ENCODE measurements around the gene DCAF7. TPM values are rescaled to one million over a fixed set of nuclear protein-coding genes. Genes with fewer than 3 reads are reported as not detected.

DCAF7 gene
- total RNA-seq, 1 donor from 2014 or later, result 34.1 TPM

GRCh38 chr17:63549289-63549945 lies 860 bp upstream of the DCAF7 start:
- Histone ChIP-seq H3K27ac (peak overlapping the region; percentile 68), H3K9me3 (no peaks in the 10 kb centered on the region), H3K36me3 (no peaks in the 10 kb centered on the region), H3K4me1 (peaks cover 44% of the 10 kb centered on the region), H3K4me3 (peak overlapping the region; percentile 48 to 100), H3K27me3 (no peaks in the 10 kb centered on the region)
- TF ChIP-seq POLR2AphosphoS5 (IDR thresholded peaks at IDR 0.05; ENCODE audit: insufficient read depth in 1 of 2, low read depth in 1 of 2), result no peak
- no peak for TF ChIP-seq POLR2A (IDR thresholded peaks at IDR 0.05)
- no peak for TF ChIP-seq CTCF (IDR thresholded peaks at IDR 0.05)
- intact Hi-C loops (cut with DNase I), result loop anchor here (10.0 kb wide), 1 partner anchor 105 kb away; the partner anchor contains the start of gene CYB561
- no peak for DNase-seq (ENCODE audit: extremely low spot score in 2 of 2)

GRCh38 chr17:63550817-63551639 lies 751 bp downstream of the DCAF7 start:
- H3K4me3 ChIP-seq, result peak overlapping the region; percentile 73 to 100
- DNase-seq (ENCODE audit: extremely low spot score in 2 of 2), result peak in 1 of 2 donors; percentile 86
- no peaks in the 10 kb centered on the region for H3K36me3 ChIP-seq
- H3K27me3 ChIP-seq, result no peaks in the 10 kb centered on the region
- peaks cover 59% of the 10 kb centered on the region for H3K4me1 ChIP-seq
- TF ChIP-seq CTCF (IDR thresholded peaks at IDR 0.05) (no peak), POLR2AphosphoS5 (IDR thresholded peaks at IDR 0.05; ENCODE audit: insufficient read depth in 1 of 2, low read depth in 1 of 2) (no peak), POLR2A (IDR thresholded peaks at IDR 0.05) (no peak)
- H3K9me3 ChIP-seq, result no peaks in the 10 kb centered on the region
- intact Hi-C loops (cut with DNase I), result loop anchor here (10.0 kb wide), 1 partner anchor 54 kb away; the partner anchor contains the start of gene TACO1
- peak overlapping the region; percentile 90 for H3K27ac ChIP-seq

- no peaks in the 10 kb centered on the region for H3K36me3 ChIP-seq
- H3K4me1 ChIP-seq, result peaks cover 63% of the 10 kb centered on the region
- H3K4me3 ChIP-seq, result peak overlapping the region in 1 of 2 donors; percentile 100
- no peaks in the 10 kb centered on the region for H3K9me3 ChIP-seq
- intact Hi-C loops (cut with DNase I), result loop anchor here (10.0 kb wide), 1 partner anchor 53 kb away; the partner anchor contains the start of gene TACO1
- H3K27ac ChIP-seq, result no peak overlapping the region
- TF ChIP-seq POLR2A (IDR thresholded peaks at IDR 0.05) (no peak), CTCF (IDR thresholded peaks at IDR 0.05) (no peak), POLR2AphosphoS5 (IDR thresholded peaks at IDR 0.05; ENCODE audit: insufficient read depth in 1 of 2, low read depth in 1 of 2) (no peak)
- H3K27me3 ChIP-seq, result no peaks in the 10 kb centered on the region
- no peak for DNase-seq (ENCODE audit: extremely low spot score in 2 of 2)
Measured at GRCh38 chr17:63552211-63552610, 1.9 kb downstream of the DCAF7 start.

- Histone ChIP-seq H3K4me1 (peaks cover 65% of the 10 kb centered on the region), H3K27ac (no peak overlapping the region), H3K27me3 (no peaks in the 10 kb centered on the region), H3K9me3 (no peaks in the 10 kb centered on the region), H3K4me3 (no peak overlapping the region), H3K36me3 (no peaks in the 10 kb centered on the region)
- intact Hi-C loops (cut with DNase I), result loop anchor here (10.0 kb wide), 1 partner anchor 49 kb away; the partner anchor contains the start of gene TACO1
- TF ChIP-seq POLR2AphosphoS5 (IDR thresholded peaks at IDR 0.05; ENCODE audit: insufficient read depth in 1 of 2, low read depth in 1 of 2) (no peak), CTCF (IDR thresholded peaks at IDR 0.05) (no peak), POLR2A (IDR thresholded peaks at IDR 0.05) (no peak)
- no peak for DNase-seq (ENCODE audit: extremely low spot score in 2 of 2)
Measured at GRCh38 chr17:63555500-63556156, 5.4 kb downstream of the DCAF7 start.
